ENCODE data around the gene C14orf119.

C14orf119 gene

DNA sequence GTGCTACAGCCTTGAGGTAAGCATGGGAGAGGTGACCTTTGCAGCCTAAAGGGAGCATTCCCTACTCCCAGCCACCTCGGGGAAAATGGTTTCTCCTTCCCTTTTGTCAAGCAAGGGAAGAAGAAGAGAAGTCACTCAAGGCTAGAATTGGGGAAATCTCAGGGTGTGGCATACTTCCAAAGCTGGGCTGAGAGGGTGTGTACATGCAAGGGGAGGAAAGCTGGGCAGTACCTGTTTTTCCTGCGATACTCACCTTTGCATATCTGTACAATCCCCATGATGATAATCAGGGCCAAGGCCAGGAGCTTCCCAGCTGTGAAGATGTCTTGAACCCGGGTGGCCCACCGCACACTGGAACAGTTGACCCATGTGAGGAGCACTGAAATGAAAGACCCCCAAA, 47.5 kb downstream of the C14orf119 start:
- no peak for TF ChIP-seq ZNF274 (IDR thresholded peaks at IDR 0.05; ENCODE audit: low read depth, low read length)
- no peak overlapping the region for H3K4me3 ChIP-seq (ENCODE audit: low read length)

DNA sequence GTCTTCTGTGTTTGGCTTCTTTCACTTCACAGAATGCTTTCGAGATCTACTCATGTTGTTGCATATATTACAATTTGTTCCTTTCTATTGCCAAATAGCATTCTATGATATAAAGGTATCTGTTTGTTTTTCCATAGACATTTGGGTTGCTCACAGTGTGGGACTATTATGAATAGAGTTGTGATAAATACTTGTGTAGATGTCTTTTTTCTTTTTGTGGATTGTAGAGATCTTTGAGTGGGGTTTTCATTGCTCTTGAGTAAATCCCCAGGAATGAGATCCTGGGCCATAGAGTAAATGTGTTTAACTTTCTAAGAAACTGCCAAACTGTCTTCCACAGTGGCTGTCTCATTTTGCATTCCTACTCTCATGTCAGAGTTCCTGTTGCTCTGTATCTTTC, 48.6 kb downstream of the C14orf119 start:
- no peak for TF ChIP-seq ZNF274 (IDR thresholded peaks at IDR 0.05; ENCODE audit: low read depth, low read length)
- no peak overlapping the region for H3K4me3 ChIP-seq (ENCODE audit: low read length)

DNA sequence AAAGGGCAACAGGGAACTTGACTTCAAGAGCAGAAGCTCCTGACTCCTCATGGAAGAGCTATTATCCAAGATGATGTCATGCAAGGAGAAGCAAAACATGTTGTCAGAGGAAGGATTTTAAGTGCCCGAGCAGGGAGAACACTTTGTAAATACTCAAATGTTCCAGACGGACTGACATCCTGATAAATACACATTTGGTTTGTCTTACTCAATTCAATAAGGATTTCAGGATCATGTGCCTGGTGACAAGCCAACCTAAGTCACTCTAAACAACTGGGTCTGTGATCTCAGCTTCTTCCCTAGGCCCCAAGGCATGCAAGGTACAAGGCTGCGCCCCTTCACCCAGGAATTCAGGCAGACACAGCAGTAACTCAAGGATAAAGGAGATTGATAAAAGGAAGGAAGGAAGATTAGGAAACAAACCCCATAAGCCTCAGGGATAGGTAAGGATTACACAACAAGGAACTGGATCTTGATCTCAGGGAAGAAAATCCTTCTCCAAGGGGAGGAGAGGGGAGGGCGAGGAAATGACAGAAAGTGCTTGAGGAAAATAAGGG, 50.6 kb downstream of the C14orf119 start:
- TF ChIP-seq ZNF274 (IDR thresholded peaks at IDR 0.05; ENCODE audit: low read depth, low read length): no peak
- H3K4me3 ChIP-seq (ENCODE audit: low read length): no peak overlapping the region

DNA sequence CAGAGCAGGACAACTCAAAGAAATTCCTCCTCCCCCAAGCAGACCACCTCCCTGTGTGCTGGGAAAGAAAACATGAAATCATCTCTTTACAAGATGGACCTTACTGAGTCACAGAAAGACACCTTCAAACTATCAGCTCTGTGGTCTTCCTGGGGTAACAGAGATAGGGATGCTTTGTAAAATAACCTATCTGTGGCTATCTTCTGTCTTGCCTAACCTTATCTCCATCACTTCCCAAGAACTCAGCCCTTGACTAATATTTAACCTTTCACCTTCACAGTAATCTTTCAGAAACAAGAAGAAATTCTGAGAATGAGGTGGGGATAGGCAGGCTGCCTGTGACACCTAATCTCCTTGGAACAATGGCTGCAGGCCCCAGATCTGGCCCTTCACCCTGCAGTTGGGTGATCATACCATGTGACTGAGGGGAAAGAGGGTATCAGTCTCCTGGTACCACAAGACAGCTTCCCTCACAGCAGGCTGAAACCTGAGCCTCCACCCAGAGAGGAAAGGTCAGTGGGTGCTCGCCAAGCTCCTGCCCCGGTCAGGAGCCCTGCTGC, 51.1 kb downstream of the C14orf119 start:
- no peak overlapping the region for H3K4me3 ChIP-seq (ENCODE audit: low read length)
- TF ChIP-seq ZNF274 (IDR thresholded peaks at IDR 0.05; ENCODE audit: low read depth, low read length): no peak

DNA sequence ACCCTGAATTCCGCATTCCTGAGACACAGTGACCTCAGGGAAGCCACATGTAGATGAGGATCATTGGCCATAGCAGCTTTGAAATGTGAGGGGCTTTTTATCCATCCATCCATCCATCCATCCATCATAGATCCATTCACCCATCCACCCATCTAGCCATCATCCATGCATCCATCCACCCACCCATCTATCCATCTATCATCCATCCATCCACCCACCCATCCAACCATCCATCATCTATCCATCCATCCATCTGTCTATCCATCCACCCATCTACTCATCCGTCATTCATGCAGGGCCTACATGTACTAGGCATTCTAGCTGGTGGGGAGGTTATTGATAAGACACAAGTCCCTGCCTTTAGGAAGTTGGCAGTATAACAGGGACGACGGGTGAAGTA, 51.7 kb downstream of the C14orf119 start:
- no peak for TF ChIP-seq ZNF274 (IDR thresholded peaks at IDR 0.05; ENCODE audit: low read depth, low read length)
- H3K4me3 ChIP-seq (ENCODE audit: low read length): no peak overlapping the region

DNA sequence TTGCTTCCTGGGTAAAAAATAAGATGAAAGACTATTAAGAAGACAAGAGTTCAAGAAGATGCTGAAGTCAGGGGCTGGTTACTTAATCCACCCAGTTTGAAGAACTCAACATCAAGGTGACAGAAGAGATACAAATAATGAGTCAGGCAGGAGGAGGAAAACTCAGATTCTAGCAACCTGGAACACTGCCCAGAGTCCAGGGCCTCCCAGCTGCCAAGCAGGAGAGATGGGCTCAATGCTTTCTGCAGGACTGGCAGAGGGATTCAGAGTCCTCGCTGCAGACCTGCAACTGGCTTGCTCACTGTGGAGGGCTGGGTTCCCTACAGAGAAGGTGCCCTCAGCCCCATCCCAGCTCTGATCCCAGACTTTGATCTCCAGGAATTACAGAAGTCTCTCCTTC, 52.4 kb downstream of the C14orf119 start:
- TF ChIP-seq ZNF274 (IDR thresholded peaks at IDR 0.05; ENCODE audit: low read depth, low read length): no peak

DNA sequence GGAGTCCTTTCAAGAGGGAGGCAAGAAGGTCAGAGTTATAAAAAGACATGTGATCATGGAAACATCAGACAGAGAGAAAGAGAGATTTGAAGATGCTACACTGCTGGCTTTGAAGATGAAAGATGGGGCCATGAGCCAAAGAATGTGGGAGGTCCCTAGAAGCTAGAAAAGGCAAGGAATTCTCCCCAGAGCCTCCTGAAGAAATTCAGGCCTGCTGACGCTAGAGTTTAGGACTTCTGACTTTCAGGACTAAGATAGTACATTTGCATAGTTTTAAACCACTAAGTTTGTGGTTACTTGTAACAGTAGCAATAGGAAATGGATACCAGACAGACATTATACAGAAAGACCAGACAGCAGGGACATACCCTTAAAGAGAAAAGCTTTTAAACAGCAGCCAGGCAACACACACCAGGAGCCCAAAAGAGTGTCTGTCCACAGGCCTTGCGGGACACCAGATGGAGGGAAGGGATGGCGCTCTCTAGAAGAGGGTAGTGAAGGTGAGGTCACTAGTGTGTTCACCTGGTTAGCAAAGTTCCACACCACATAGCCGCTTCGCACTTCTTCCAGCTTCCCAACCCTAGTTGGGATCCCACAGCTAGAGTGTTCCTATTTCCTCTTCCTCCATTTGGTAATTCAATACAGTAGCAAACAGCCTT, 53.4 kb downstream of the C14orf119 start:
- no peak for TF ChIP-seq ZNF274 (IDR thresholded peaks at IDR 0.05; ENCODE audit: low read depth, low read length)

More for the DNA sequence above, 52.4 kb downstream of the C14orf119 start:
- no peak overlapping the region for H3K4me3 ChIP-seq (ENCODE audit: low read length)

DNA sequence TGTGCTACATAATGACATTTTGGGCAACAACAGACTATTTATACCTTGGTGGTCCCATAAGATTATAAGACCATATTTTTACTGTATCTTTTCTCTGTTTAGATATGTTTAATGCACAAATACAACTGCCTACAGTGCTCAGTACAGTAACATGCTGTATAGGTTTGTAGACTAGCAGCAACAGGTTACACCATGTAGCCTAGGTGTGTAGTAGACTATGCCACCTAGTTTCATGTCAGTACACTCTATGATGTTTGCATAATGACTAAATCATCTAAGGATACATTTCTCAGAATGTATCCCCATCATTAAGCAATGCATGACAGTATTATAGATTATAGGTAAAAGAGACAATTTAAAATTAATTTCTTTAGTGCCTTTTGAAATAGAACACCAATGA, 54.4 kb downstream of the C14orf119 start:
- no peak overlapping the region for H3K4me3 ChIP-seq (ENCODE audit: low read length)
- no peak for TF ChIP-seq ZNF274 (IDR thresholded peaks at IDR 0.05; ENCODE audit: low read depth, low read length)

More for the DNA sequence above, 53.4 kb downstream of the C14orf119 start:
- no peak overlapping the region for H3K4me3 ChIP-seq (ENCODE audit: low read length)

All from GM08714 (cell line).